Amniotic epithelial cell (primary cell): ENCODE results near the gene EXOSC6.
"Not testable (repeated sequence)": the region's sequence is repeated elsewhere in the genome, so short reads cannot be mapped to it uniquely, and the experiment has no call there.

Experiments
- DNase-seq: peaks from one replicate; pipeline ENCODE4 v3.0.0-alpha.2; 2010; ENCODE audit warnings: low read depth

The EXOSC6 gene

DNA sequence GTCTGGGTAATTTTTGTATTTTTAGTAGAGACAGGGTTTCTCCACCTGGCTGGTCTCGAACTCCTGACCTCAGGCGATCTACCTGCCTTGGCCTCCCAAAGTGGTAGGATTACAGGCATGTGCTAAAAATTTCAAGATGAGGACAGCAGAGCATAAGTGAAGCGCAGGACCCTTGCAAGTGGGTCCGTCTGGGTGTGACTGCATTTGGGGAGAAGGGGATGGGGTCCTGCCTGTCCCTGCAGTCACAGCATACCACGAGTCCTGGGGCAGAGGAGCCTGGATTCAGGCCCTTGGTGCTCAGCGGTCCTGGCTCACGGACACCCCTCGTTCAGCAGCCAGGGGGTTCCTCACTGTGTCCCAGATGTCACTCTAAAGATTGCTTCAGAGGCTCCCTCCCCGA, 53.5 kb downstream of the EXOSC6 start:
- not testable (repeated sequence) for DNase-seq

DNA sequence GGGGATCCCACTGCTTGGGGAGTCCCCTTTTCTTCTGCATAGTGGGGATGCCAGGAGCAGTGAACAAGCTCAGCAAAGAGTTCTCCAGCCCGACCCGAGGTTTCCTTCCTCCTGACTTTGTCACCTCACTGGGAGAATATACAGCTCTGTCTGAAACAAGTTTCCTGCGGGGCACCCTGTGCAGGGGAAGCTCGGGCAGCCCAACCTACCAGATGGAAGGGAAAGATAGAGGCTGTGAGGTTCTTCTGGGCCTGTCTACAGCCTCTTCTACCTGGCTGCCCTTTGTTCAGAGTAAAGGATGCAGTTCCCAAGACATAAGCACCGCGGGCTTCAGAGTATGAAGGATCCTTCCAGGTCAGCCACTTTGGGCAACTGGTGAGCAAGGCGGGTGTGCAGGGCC, 54.1 kb downstream of the EXOSC6 start:
- not testable (repeated sequence) for DNase-seq
